CD4-positive, alpha-beta T cell treated with Interferon alpha-2 for 1 hour (primary cell): Measurements from ENCODE around the gene XPO6.

Experiments
- DNase-seq, 2 donors: peaks; one replicate each; pipeline ENCODE4 v3.0.0-alpha.2; 2020 to 2022

XPO6 gene

GRCh38 chr16:28207399-28207798, 4.4 kb downstream of the XPO6 start:
- no peak for DNase-seq

DNA sequence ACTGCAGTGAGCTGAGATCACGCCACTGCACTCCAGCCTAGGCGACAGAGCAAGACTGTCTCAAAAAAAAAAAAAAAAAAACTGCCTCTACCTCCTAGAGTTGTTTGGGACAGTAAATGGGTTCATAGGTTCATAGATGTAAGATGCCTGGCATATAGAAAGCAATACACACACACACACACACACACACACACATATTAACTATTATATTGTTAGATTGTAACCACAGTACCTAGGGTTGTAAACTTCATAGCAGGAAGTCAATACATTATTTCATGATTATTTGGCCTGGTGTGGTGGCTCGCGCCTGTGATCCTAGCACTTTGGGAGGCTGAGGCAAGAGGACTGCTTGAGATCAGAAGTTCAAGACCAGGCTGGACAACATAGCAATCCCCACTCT, 5.8 kb downstream of the XPO6 start:
- DNase-seq, result no peak

GRCh38 chr16:28205117-28205899, 6.5 kb downstream of the XPO6 start:
- no peak for DNase-seq

- DNase-seq, result no peak
Observed at GRCh38 chr16:28204622-28205021, 7.1 kb downstream of the XPO6 start.

- DNase-seq, result no peak
Observed at GRCh38 chr16:28204204-28204603, 7.6 kb downstream of the XPO6 start.

GRCh38 chr16:28202147-28202746, 9.5 kb downstream of the XPO6 start:
- peak in 1 of 2 donors; percentile 44 for DNase-seq

- DNase-seq, result no peak
Observed at GRCh38 chr16:28200661-28201060, 11.1 kb downstream of the XPO6 start.

DNA sequence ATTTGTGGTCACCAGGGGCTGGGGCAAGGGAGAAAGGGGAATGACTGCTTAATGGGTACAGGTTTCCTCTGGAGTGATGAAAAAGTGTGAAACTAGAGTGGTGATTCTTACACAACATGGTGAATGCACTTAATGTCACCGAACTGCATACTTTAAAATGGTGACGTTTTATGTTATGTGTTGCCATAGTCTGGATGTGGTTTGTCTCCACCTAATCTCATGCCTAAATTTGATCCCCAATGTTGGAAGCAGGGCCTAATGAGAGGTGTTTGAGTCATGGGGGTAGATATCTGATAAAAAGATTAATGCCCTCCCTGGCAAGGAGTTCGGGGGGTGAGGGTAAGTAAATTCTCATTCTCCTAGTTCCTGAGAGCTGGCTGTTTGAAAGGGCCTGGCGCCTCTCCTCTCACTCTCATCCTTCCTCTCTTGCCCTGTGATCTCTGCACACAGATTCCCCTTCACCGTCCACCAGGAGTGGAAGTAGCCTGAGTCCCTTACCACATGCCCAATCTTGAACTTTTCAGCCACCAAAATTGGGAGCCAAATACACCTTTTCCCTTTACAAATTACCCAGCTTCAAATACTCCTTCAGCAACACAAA, 15.3 kb downstream of the XPO6 start:
- no peak for DNase-seq

GRCh38 chr16:28195859-28196258, 15.9 kb downstream of the XPO6 start:
- no peak for DNase-seq

DNA sequence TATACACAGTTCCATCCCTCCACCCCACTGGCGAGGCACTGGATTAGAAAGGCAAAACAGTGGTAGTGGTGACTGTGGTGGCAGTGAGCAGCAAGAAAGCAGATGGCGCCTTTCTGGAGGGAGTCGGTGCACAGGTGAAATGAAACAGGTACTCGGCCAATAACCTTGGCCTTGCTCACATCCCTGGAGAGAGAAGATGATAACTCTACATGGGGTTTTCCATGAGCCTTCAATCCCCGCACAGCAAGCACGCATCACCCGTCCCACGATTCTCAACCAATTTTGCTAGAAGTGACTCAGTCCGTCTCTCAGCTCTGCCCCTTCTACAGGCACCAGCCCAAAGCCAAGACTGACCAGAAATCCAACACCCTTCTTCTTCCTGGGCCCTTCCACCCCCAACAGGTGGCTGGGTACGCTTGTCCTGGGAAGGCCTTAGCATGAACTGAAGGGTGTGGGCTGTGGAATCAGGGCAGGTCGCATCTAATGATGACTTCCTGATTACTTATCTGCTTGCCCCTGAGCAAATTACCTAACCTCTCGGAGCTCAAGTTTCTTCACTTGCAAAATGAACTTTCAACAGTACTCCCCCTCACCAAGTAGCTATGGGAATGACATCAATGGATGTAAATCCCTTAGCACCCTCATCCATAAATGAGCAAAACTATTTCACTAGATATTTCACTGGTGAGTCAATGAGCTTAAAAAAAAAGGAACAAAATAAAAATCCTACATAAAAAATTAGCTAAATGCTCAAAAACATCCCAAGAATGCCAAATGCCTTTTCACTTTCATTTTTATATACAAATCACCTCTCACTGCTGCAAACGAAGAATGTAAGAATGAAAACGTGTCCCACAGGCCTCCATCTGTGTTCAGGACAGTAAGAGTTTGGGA, 18.0 kb downstream of the XPO6 start:
- peak in 1 of 2 donors; percentile 44 for DNase-seq

DNA sequence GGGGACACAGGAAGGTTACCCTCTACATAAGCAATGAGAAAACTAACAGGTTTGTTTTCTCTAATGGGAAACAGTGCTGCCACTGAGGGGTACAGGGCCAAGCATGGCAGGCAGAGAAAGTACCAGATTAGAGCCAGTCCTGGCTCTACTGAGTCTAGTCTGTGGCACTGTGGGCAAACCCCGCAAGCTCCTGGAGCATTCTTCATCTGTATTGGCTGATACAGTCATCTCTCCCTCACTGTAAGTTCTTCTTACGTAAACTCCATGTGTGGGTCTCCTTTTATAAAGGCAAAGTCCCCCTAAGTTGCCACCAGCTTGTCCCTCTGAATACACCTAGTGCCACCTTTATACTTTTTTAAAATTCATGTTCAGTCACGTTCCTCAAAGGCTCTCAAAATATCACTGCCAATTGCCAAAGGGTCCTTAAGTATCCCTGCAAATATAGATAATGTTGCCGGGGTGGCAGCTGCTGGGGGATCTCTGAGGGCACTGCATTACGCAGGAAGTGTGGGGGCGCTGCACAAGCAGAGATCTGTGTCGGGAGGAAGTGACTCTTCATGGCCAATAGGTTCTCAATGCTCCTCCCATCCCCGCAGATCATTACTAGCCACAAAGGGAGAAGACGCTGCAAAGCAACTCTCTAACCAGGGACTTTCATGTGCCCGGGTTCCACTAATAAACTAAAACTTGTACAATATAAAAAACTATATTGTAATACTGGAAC, 18.8 kb downstream of the XPO6 start:
- DNase-seq, result peak; percentile 81 to 87

DNA sequence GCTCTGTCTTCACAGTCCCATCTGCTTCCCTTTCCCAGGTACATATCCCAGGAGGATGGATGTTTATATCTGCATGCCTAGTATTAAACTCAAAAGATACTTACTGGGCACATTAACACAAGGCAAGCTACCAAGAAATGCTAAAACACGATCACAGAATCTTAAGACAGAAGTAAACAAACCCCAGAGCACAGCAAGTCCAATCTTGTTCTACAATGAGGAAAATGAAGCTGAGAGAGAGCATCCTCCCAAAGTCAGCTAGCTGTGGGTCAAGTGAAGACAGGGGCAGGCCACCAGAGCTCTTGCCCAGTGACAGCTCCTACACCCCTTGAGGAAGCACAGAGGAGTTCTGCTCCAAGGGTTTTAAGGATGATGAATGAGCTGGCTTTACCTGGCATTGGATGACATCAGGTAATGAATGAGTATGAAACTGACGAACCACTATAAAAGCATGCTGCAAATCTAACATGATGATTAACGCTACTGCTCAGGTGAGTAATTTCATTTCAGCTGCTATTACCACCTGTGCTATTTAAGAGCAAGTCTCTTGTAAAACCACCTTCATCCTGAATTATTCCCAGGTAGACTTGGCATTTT, 20.3 kb downstream of the XPO6 start:
- no peak for DNase-seq

- DNase-seq, result peak; percentile 53 to 62
Observed at GRCh38 chr16:28189245-28189644, 22.5 kb downstream of the XPO6 start.

DNA sequence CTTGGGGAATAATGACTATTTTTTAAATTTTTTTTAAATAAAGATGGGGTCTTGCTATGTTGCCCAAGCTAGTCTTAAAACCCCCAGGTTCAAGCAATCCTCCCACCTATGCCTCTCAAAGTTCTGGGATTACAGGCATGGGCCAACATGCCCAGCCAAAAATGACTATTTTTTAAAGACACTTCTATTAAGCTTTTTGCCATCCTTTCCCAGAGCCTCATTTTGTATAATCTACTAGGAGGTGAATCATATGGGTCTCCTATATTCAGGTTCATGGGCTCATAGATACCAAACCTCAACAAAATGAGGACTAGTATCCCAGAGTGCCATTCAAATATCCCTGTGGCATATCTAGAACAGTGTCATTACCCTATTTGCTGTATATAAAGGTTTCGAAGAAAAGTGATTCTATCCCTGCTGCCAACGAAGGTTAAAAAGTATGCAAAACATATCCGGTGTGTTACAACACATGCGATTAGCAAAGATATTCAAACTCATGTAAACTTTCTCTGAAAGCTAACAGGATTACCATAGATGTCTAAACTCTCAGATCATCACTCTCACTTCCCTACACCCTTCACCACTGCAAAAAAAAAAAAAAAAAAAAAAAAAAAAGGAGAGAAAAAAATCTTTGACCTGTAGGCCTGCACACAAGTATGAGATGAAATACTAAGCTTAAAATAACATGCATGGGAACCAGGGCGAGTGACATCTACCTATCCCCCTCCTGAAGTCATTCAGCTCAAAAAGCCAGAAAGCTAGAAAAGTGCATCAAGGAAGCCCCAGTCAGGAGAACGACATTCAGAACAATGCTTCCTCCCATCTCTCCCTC, 23.5 kb downstream of the XPO6 start:
- DNase-seq, result peak in 1 of 2 donors; percentile 55

DNA sequence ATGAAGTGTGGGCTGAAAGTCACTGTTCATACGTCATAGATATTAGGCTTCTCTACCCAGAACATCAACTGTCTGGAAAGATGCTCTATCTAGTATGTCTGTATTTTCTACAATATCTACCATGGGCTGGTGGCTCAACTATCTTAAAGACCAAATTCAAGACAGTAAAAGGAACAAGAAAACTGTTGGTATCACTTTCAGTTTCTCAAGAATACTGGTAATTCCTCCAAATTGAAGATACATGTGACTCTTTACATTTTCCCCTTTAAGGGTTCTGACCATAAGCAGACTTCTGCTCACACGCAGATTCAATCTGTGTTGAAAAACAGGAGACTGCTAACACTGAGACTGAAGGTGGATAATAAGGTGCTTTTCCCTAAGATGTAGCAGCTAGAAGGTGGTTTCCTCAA, 24.2 kb downstream of the XPO6 start:
- DNase-seq, result peak; percentile 54 to 83

DNA sequence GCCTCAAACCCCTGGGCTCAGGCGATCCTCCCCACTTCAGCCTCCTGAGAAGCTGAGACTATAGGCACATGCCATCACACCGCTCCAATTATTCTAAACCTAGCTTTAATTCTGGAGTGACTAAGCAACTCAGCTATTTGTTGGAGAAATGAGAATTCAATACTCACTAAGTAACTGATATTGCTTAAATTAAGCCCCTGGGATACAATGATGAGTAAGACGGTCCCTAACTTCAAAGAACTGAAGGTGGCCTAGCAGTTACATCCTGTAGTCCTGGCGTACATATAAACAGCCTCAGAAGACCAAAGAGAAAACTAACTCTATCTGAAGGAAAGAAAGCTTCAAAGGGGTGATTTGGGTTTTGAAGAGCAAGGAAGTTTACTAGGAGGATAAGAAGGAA, 25.0 kb downstream of the XPO6 start:
- DNase-seq, result peak in 1 of 2 donors; percentile 65

GRCh38 chr16:28185696-28186095, 26.1 kb downstream of the XPO6 start:
- no peak for DNase-seq

DNA sequence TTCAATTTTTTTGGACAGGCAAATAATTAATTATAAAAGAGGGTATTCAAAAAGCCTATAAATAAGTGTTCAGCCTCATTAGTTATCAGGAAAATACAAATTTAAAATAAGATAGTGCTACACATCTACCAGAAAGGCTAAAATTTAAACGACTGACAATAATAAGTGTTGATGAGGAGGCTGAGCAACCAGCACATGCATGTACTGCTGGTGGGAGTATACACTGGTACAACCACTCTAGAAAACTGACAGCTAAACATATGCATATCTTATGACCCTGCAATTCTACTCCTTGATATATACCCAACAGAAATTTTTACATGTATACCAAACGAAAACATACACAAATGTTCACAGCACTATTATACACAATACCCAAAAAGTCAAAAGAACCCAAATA, 27.1 kb downstream of the XPO6 start:
- no peak for DNase-seq

GRCh38 chr16:28183930-28184329, 27.8 kb downstream of the XPO6 start:
- DNase-seq, result no peak

DNA sequence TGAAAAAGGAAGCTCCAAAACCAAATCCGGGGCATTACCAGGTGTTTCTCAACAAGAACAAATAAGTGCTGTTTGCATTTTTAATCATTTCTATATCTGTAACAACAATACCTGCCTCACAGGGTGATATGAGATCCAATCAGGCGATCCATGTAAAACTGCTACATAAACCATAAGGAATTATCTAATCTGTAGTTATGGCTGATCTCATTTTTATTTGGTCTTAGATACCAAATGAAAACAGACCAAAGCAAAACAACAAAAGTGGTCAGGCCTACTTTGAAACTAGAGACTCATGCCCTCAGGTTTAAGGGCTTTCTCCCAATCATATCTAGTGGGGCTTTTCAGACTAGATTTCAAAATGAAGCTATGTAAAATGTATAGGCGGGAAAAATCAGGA, 28.3 kb downstream of the XPO6 start:
- no peak for DNase-seq

GRCh38 chr16:28182801-28183200, 29.0 kb downstream of the XPO6 start:
- DNase-seq, result no peak
